HFFc6 (cell line): ENCODE results near the gene UNC13D. TPM values are rescaled to one million over a fixed set of nuclear protein-coding genes. Genes with fewer than 3 reads are reported as not detected.
A peak's percentile ranks its signal among the peaks of the same experiment; 100 is the strongest.
"Not testable (repeated sequence)": the region's sequence is repeated elsewhere in the genome, so short reads cannot be mapped to it uniquely, and the experiment has no call there.

Experiments
- DNase-seq: peaks from one replicate; pipeline ENCODE4 v3.0.0-alpha.2; 2018
- H3K27ac Mint-ChIP-seq: 2 replicates; pipeline ENCODE4 v1.8.0; 2020; ENCODE audit warnings: mild to moderate bottlenecking, mixed read lengths
- H3K27me3 Mint-ChIP-seq: 2 replicates; pipeline ENCODE4 v1.8.0; 2021; ENCODE audit warnings: mild to moderate bottlenecking, moderate library complexity, mixed read lengths; ENCODE audit not compliant: insufficient read depth
- H3K36me3 Mint-ChIP-seq: 2 replicates; pipeline ENCODE4 v1.8.0; 2021; ENCODE audit warnings: low read depth, mixed read lengths
- H3K4me1 Mint-ChIP-seq: 2 replicates; pipeline ENCODE4 v1.8.0; 2020; ENCODE audit warnings: low read depth, mixed read lengths
- H3K4me3 Mint-ChIP-seq: 2 replicates; pipeline ENCODE4 v1.8.0; 2020; ENCODE audit warnings: mild to moderate bottlenecking, moderate library complexity, mixed read lengths
- H3K9me3 Mint-ChIP-seq: 2 replicates; pipeline ENCODE4 v1.8.0; 2020; ENCODE audit warnings: mild to moderate bottlenecking, mixed read lengths
- CTCF ChIP-seq: fragments of 200-600 bp; sonication (generic); IDR thresholded peaks from 2 replicates; pipeline ENCODE4 v1.5.0; 2021; ENCODE audit warnings: antibody characterized with exemption, mild to moderate bottlenecking
- total RNA-seq, 6 experiments: library from RNA; stranded (reverse); fragmentation: NEBNext Ultra II Directional; extraction: Animal tissue kit (Norgen Biotek cat#: 25700); gene quantifications; 2 replicates in 1 of 6; 3 replicates in 5 of 6; pipeline ENCODE4 v1.2.3, GENCODE V29; 2021

Gene UNC13D
- total RNA-seq, 6 experiments from 2014 or later = 0.17 to 0.78 (median 0.24) TPM

DNA sequence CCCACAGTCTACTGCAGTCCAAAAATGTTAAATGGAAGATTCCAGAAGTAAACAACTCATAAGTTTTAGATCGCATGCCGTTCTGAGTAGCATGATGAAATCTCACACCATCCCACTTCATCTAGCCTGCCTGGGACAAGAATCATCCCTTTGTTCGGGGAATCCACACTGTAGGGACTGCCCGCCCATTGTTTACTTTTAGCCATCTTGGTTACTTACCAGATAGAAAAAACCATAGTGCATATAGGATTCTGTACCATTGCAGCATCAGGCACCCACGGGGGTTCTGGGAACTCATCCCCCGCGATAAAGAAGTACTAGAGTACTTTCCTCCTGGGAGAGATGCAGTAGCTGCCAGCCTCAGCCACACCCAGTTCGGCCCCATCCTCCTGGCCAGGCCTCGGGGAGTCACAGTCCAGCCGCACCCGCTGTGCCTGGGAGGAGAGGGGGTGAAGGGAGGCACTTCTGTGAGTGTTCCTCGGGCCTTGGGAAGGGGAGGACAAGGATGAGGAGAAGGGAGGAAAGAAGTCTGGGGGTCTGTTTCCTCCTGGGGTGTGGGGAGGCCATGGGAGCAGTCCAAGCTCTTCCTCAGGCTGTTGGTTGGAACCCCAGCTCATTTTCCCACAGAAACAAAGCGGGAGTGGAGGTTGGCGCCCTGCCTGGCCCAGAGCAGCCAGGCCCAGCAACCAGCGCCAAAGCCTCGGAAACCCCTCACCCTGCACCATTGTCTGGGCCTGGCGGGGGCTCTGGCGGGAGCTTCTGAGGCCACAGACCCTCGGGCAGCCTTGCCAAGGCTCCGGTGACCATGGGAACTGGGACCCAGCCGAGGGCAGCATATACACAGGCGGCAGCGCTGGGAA, 25.3 kb upstream of the UNC13D start:
- H3K27ac Mint-ChIP-seq = peak overlapping the region; percentile 88
- H3K4me1 Mint-ChIP-seq = peaks cover 27% of the 10 kb centered on the region
- TF ChIP-seq CTCF = no peak
- no peaks in the 10 kb centered on the region for H3K36me3 Mint-ChIP-seq
- no peaks in the 10 kb centered on the region for H3K9me3 Mint-ChIP-seq
- H3K27me3 Mint-ChIP-seq = no peaks in the 10 kb centered on the region; the same call in none of the 2 replicates
- H3K4me3 Mint-ChIP-seq = peak overlapping the region; percentile 59; the same call in 1 of the 2 replicates
- peak; percentile 45 for DNase-seq

DNA sequence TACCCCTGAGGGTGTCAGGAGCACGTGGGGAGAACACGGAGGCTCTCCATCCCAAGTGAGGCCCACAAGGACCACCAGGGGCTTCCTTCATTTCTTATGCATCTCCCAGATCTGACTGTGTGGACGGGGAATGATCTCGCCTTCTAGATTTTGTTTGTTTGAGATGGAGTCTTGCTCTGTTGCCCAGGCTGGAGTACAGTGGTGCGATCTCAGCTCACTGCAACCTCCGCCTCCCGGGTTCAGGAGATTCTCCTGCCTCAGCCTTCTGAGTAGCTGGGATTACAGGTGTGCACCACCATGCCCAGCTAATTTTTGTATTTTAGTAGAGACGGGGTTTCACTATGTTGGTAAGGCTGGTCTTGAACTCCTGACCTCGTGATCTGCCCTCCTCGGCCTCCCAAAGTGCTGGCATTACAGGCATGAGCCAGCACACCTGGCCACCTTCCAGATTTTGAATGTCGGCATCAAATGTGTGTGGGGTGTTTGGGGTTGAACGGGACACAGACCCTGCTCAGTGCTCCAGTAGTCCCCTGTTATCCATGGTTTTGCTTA, 24.6 kb upstream of the UNC13D start:
- peaks cover 33% of the 10 kb centered on the region for H3K4me1 Mint-ChIP-seq
- peak overlapping the region; percentile 59; the same call in 1 of the 2 replicates for H3K4me3 Mint-ChIP-seq
- H3K36me3 Mint-ChIP-seq, H3K9me3 Mint-ChIP-seq, DNase-seq, H3K27me3 Mint-ChIP-seq: not testable (repeated sequence)
- H3K27ac Mint-ChIP-seq = peak overlapping the region; percentile 88

DNA sequence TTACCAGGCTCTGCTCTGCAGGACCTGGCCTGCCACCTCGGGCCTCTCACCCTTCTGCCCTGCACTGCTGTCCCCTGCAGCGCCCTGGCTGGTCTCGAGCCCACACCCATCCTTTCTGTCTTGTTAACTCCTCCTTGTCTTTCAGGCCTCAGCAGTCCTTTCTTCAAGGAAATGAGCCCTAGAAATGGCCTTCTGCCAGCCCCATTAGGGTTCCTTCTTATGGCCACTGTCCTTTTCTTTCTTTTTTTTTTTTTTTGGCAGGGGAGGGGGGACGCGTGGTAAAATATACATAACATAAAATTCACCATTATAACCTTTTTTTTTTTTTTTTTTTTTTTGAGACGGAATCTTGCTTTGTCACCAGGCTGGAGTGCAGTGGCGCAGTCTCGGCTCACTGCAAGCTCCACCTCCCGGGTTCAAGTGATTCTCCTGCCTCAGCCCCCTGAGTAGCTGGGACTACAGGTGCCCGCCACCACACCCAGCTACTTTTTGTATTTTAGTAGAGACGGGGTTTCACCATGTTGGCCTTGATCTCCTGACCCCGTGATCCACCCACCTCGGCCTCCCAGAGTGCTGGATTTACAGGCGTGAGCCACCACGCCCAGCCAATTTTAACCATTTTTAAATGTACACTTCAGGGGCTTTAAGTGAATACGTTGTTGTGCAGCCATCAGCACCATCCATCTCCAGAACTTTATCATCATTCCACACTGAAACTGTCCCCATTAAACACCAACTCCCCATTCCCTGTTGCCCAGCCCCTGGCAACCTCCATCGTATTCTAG, 21.4 kb upstream of the UNC13D start:
- not testable (repeated sequence) for H3K4me3 Mint-ChIP-seq, H3K36me3 Mint-ChIP-seq, H3K27me3 Mint-ChIP-seq, H3K9me3 Mint-ChIP-seq, H3K27ac Mint-ChIP-seq, DNase-seq
- H3K4me1 Mint-ChIP-seq = peaks cover 27% of the 10 kb centered on the region

GRCh38 chr17:75864887-75865286, 20.7 kb upstream of the UNC13D start:
- not testable (repeated sequence) for H3K4me3 Mint-ChIP-seq, H3K27me3 Mint-ChIP-seq, DNase-seq, H3K36me3 Mint-ChIP-seq, H3K27ac Mint-ChIP-seq, H3K9me3 Mint-ChIP-seq
- peaks cover 27% of the 10 kb centered on the region for H3K4me1 Mint-ChIP-seq

GRCh38 chr17:75864448-75864871, 20.3 kb upstream of the UNC13D start:
- H3K4me1 Mint-ChIP-seq = peaks cover 23% of the 10 kb centered on the region
- no peaks in the 10 kb centered on the region for H3K36me3 Mint-ChIP-seq
- peak overlapping the region; percentile 52 for H3K27ac Mint-ChIP-seq
- H3K27me3 Mint-ChIP-seq = no peaks in the 10 kb centered on the region; the same call in none of the 2 replicates
- TF ChIP-seq CTCF = no peak
- no peaks in the 10 kb centered on the region for H3K9me3 Mint-ChIP-seq
- no peak overlapping the region for H3K4me3 Mint-ChIP-seq
- DNase-seq = peak; percentile 55

DNA sequence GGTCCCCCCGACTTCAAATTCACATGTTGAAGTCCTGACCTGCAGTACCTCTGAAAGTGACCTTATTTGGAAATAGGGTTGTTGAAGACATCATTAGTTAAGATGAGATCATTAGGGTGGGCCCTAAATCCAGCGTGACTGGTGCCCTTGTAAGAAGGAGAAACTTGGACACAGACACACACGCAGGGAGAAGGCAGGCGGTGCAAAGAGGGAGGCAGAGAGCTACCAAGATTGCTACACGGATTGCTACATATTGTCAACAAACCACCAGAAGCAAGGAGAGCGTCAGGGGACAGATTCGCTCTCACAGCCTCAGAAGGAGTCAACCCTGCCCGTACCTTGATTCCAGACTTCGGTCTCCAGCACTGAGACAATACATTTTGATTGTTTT, 17.7 kb upstream of the UNC13D start:
- Mint-ChIP-seq H3K27ac (no peak overlapping the region), H3K4me1 (peaks cover 16% of the 10 kb centered on the region), H3K9me3 (no peaks in the 10 kb centered on the region), H3K27me3 (no peaks in the 10 kb centered on the region; the same call in 1 of the 2 replicates), H3K36me3 (no peaks in the 10 kb centered on the region), H3K4me3 (no peak overlapping the region)
- no peak for DNase-seq
- TF ChIP-seq CTCF = no peak

GRCh38 chr17:75859358-75859757, 15.2 kb upstream of the UNC13D start:
- H3K9me3 Mint-ChIP-seq, H3K4me3 Mint-ChIP-seq, H3K36me3 Mint-ChIP-seq, DNase-seq, H3K27ac Mint-ChIP-seq, H3K27me3 Mint-ChIP-seq: not testable (repeated sequence)
- H3K4me1 Mint-ChIP-seq = peaks cover 16% of the 10 kb centered on the region
